ENCODE data around the gene LACTB. TPM values are rescaled to one million over a fixed set of nuclear protein-coding genes. Genes with fewer than 3 reads are reported as not detected.

Gene LACTB
- total RNA-seq, 4 donors from 2014 or later: 10.9 to 37.1 (median 12.6) TPM

- peak overlapping the region; percentile 66 to 96 (median 76) for H3K4me3 ChIP-seq
- H3K36me3 ChIP-seq: no peaks in the 10 kb centered on the region
- DNase-seq: no peak
- H3K27ac ChIP-seq: peak overlapping the region; percentile 86 to 93 (median 93)
- H3K9me3 ChIP-seq: no peaks in the 10 kb centered on the region
- no peaks in the 10 kb centered on the region for H3K27me3 ChIP-seq
- TF ChIP-seq CTCF (IDR thresholded peaks at IDR 0.05): no peak
- peak in 1 of 2 donors; percentile 18 for TF ChIP-seq POLR2A (IDR thresholded peaks at IDR 0.05)
- peaks cover 0 to 33% (median 18%) of the 10 kb centered on the region in 4 donors for H3K4me1 ChIP-seq
Observed at GRCh38 chr15:63189941-63190768, 68.5 kb downstream of the LACTB start.

- H3K27ac ChIP-seq: peak overlapping the region; percentile 86 to 93 (median 93)
- H3K4me3 ChIP-seq: peak overlapping the region; percentile 66 to 96 (median 76)
- H3K9me3 ChIP-seq: no peaks in the 10 kb centered on the region
- no peak for DNase-seq
- TF ChIP-seq CTCF (IDR thresholded peaks at IDR 0.05) (peak in 1 of 6 experiments; percentile 6), POLR2A (IDR thresholded peaks at IDR 0.05) (no peak)
- peaks cover 0 to 42% (median 19%) of the 10 kb centered on the region in 4 donors for H3K4me1 ChIP-seq
- H3K27me3 ChIP-seq: no peaks in the 10 kb centered on the region
- no peaks in the 10 kb centered on the region for H3K36me3 ChIP-seq
Observed at GRCh38 chr15:63190769-63191649, 69.3 kb downstream of the LACTB start.

Other genes with a start within 250 kb of the LACTB start
- 100 to 1,000 TPM; 555 to 997 (median 617) TPM for gene TPM1, start 79.1 kb upstream of the LACTB start, total RNA-seq
- gene RPS27L, start 35.6 kb downstream of the LACTB start, total RNA-seq: 100 to 1,000 TPM in 2 of 4 donors, 10 to 100 TPM in 2; 78.4 to 226 (median 110) TPM
- 10 to 100 TPM; 11.7 to 35.5 (median 25.3) TPM for gene RAB8B, start 67.7 kb downstream of the LACTB start, total RNA-seq
- 1 to 10 TPM; 3.3 to 4.8 (median 3.9) TPM for gene APH1B, start 155.7 kb downstream of the LACTB start, total RNA-seq

Data from Peyer's patch (tissue), 4 donors.